HG03060 (cell line): Measurements from ENCODE around the gene ABCC6.

Experiments used
- ATAC-seq: cut with Tn5 transposase; IDR thresholded peaks from one replicate; pipeline ENCODE4 v1.9.1; 2021; ENCODE audit warnings: low read depth, moderate number of reproducible peaks; ENCODE audit not compliant: unreplicated experiment

The ABCC6 gene

GRCh38 chr16:16146380-16147315, 76.6 kb downstream of the ABCC6 start:
- ATAC-seq: no peak

- ATAC-seq: no peak
These were observed 78.0 kb downstream of the ABCC6 start for GRCh38 chr16:16145286-16145685.

GRCh38 chr16:16144416-16144815, 78.9 kb downstream of the ABCC6 start:
- ATAC-seq: no peak

GRCh38 chr16:16143931-16144330, 79.4 kb downstream of the ABCC6 start:
- ATAC-seq: no peak

GRCh38 chr16:16143038-16143763, 80.1 kb downstream of the ABCC6 start:
- ATAC-seq: no peak

GRCh38 chr16:16141784-16142396, 81.4 kb downstream of the ABCC6 start:
- no peak for ATAC-seq

- no peak for ATAC-seq
These were observed 82.2 kb downstream of the ABCC6 start for GRCh38 chr16:16141141-16141540.

GRCh38 chr16:16140537-16140936, 82.8 kb downstream of the ABCC6 start:
- ATAC-seq: no peak

GRCh38 chr16:16139806-16140205, 83.5 kb downstream of the ABCC6 start:
- no peak for ATAC-seq

- ATAC-seq: no peak
These were observed 84.2 kb downstream of the ABCC6 start for GRCh38 chr16:16139061-16139460.

GRCh38 chr16:16138034-16138635, 85.2 kb downstream of the ABCC6 start:
- no peak for ATAC-seq

- no peak for ATAC-seq
These were observed 86.2 kb downstream of the ABCC6 start for GRCh38 chr16:16137110-16137509.

GRCh38 chr16:16136588-16136987, 86.7 kb downstream of the ABCC6 start:
- no peak for ATAC-seq

GRCh38 chr16:16133943-16134604, 89.2 kb downstream of the ABCC6 start:
- ATAC-seq: no peak

- ATAC-seq: no peak
These were observed 91.6 kb downstream of the ABCC6 start for GRCh38 chr16:16131659-16132058.

- ATAC-seq: no peak
These were observed 92.1 kb downstream of the ABCC6 start for GRCh38 chr16:16131204-16131603.

- ATAC-seq: no peak
These were observed 95.7 kb downstream of the ABCC6 start for GRCh38 chr16:16127469-16128116.

GRCh38 chr16:16126896-16127295, 96.4 kb downstream of the ABCC6 start:
- ATAC-seq: no peak

GRCh38 chr16:16124974-16125373, 98.3 kb downstream of the ABCC6 start:
- ATAC-seq: no peak

- no peak for ATAC-seq
These were observed 98.9 kb downstream of the ABCC6 start for GRCh38 chr16:16124438-16124837.
